CD1c-positive myeloid dendritic cell (primary cell): Measurements from ENCODE around the gene FGF19.

Source experiments
- DNase-seq: peaks from one replicate; pipeline ENCODE4 v3.0.0-alpha.2; 2016; ENCODE audit errors: extremely low spot score

The FGF19 gene

DNA sequence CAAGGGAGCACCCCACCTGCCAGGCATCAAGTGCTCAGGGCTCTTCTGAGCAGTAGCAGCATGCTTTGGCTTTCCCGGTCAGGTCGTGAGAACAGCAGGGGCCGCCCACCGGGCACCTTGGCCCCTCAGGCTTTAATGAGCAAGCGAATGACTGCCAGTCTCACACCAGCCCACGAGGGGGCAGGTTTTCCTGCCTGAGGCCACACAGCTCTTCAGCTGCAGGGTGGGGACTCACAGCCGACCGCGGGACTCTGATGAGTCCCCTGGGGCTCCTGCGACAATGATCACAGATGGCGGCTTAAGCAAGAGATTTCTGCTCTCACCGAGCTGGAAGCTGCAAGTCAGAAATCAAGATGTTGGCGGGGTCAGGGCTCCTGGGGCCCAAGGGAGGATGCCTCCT is 14.3 kb upstream of the FGF19 start:
- no peak for DNase-seq

DNA sequence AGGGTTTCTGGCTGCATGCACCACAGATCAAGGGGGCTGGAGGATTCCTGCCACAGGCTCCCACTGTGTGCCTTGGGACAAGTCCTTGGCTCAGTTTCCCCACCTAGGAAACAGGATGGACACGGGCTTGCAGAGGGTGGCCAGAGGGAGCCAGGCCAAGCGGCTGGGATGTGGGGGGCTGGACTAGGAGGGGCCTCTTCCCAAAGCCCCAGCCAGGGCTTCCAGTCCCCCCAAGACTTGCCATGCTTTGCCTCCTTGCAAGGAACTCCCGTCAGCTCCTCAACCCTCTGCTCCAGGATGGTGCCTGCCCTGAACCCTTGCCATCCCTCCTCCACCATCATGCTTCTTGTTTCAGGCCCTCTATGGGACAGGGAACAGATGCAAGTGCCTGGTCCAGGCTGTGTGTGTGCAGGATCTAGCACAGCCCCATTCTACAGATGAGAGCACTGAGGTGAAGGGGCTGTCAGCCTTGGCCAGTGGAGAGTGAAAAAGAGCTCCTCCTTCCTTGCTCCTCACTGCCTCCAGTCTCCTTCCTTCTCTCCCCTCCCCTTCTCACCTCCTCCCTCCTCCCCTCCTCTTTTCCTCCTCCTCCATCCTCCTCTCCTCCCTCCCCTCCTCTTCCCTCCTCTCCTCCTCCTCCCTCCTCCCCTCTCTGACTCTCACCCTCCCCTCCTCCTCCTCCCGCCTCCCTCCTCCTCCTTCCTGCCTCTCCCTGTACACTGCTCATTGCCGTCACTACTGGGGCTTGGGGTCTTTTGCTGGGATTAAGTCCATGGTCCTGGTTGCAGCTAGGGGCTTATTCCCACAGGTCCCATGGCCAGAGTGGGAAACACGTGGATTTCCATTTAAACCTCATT is 13.3 kb upstream of the FGF19 start:
- no peak for DNase-seq

DNA sequence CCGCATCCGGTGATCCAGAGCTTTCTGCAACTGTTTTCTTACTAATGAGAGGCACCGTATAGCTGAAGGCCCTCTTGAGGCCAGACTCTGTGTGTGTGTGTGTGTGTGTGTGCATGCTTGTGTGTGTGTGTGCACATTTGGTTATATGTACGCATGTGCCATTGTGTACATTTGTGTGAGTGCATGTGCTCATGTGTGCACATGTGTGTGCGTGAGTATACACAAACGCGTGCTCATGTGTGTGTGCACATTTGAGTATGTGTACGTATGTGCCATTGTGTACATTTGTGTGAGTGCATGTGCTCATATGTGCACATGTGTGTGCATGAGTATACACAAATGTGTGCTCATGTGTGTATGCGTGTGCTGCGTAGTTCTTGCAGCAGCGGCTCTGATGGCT is 12.3 kb upstream of the FGF19 start:
- no peak for DNase-seq

DNA sequence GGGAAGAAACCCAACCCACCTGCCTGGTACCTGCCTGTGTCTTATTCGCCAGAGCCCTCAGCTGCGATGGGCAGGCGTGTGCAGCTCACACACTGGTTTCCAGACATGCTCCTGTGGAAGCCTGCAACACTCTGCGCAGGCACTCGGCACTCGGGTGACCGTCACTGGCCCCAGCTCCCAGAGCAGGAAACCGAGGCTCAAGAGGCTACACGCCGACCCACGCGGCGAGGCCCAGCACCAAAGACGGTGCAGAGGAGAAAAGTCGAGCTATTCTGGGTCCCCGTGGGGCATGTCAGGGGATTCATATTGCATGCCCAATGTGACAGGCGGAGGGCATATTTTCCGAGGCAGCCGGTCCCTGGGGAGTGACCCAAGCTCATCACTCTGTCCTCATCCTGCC is 11.6 kb upstream of the FGF19 start:
- DNase-seq = no peak

GRCh38 chr11:69711822-69712801 is 8.3 kb upstream of the FGF19 start:
- DNase-seq = peak; percentile 72

GRCh38 chr11:69708736-69709401 is 5.0 kb upstream of the FGF19 start:
- DNase-seq = no peak

GRCh38 chr11:69707176-69707575 is 3.4 kb upstream of the FGF19 start:
- DNase-seq = no peak

- no peak for DNase-seq
Measured at GRCh38 chr11:69705901-69706787, 2.3 kb upstream of the FGF19 start.

- DNase-seq = no peak
Measured at GRCh38 chr11:69705351-69705811, 1.6 kb upstream of the FGF19 start.

- no peak for DNase-seq
Measured at GRCh38 chr11:69704508-69705253, 859 bp upstream of the FGF19 start.

GRCh38 chr11:69703453-69703767 is 412 bp downstream of the FGF19 start:
- DNase-seq = no peak

GRCh38 chr11:69702769-69703452 is 911 bp downstream of the FGF19 start:
- no peak for DNase-seq

- DNase-seq = no peak
Measured at GRCh38 chr11:69702239-69702691, 1.6 kb downstream of the FGF19 start.

DNA sequence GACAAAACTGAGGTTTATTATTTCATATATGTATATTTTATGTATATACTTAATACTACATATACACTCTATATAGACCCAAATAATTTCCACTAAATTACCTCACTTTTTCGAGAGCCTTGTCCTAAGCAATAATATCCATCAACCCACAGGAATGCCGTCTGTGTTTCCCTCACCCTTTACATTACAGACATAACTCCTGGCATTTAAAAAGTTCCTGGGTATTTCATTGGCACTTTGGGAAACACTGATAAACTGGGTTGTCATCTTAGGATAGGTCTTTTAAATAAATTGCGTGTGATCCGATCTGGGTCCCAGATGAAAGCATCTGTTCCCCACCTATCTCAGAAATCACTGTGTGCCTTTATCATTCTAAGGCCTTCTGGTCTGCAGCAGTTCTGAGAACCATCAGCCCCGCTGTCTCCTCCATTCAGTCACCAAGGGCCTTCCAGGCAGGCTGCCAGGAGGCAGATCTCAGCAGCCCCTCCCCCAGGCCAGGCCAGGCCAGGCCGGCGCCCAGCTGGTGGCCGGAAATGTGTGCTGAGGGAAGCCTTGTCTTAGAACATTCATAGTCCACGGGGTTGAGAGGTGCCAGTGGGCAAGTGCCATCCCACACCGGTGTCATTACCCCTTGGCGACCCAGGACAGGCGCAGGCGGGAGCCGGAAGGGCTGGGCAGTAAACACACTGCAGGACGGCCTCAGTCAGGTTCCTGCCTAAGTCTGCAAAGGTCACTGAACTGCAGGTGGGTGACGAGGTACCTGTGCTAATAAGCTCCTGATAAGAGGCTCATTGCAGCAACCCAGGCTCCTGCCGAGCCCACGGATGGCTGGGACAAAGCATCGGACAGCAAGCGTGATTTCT is 3.3 kb downstream of the FGF19 start:
- DNase-seq = no peak

- no peak for DNase-seq
Measured at GRCh38 chr11:69699213-69699612, 4.6 kb downstream of the FGF19 start.

GRCh38 chr11:69698362-69698761 is 5.5 kb downstream of the FGF19 start:
- no peak for DNase-seq

- no peak for DNase-seq
Measured at GRCh38 chr11:69697861-69698260, 6.0 kb downstream of the FGF19 start.

DNA sequence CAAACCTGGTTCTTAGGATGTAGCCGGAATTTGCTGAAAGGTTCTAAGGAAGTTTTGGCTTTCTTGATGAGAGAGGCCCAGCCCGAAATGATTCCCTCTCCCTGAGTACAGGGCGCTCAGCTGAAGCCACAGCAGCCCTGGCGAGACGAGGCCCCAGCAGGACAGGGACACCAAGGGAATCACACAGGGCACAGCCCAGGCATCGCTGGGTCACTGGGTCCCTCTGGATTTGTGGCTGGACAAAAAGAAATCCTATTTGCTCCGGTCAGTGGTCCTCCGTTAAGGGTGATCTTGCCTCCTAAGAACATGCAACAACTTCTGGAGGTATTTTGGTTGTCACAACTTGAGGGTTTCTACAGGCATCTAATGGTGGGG is 6.4 kb downstream of the FGF19 start:
- no peak for DNase-seq
